NCI-H1048 (cell line): ENCODE results near the gene ADAMTS9.
"Not testable (repeated sequence)": the region's sequence is repeated elsewhere in the genome, so short reads cannot be mapped to it uniquely, and the experiment has no call there.

Experiments
- DNase-seq: peaks from one replicate; lab custom pipeline; 2025; lab: John Stamatoyannopoulos, UW

ADAMTS9 gene

GRCh38 chr3:64574194-64574593 lies 113.6 kb downstream of the ADAMTS9 start:
- DNase-seq: no peak

- DNase-seq: no peak
Observed at GRCh38 chr3:64571982-64572381, 115.8 kb downstream of the ADAMTS9 start.

- DNase-seq: no peak
Observed at GRCh38 chr3:64568895-64569517, 118.8 kb downstream of the ADAMTS9 start.

GRCh38 chr3:64566859-64567258 lies 120.9 kb downstream of the ADAMTS9 start:
- DNase-seq: no peak

- DNase-seq: no peak
Observed at GRCh38 chr3:64563751-64564150, 124.0 kb downstream of the ADAMTS9 start.

GRCh38 chr3:64561868-64562267 lies 125.9 kb downstream of the ADAMTS9 start:
- no peak for DNase-seq

GRCh38 chr3:64561325-64561843 lies 126.4 kb downstream of the ADAMTS9 start:
- DNase-seq: no peak

GRCh38 chr3:64560791-64561190 lies 127.0 kb downstream of the ADAMTS9 start:
- DNase-seq: no peak

- DNase-seq: no peak
Observed at GRCh38 chr3:64559588-64559987, 128.2 kb downstream of the ADAMTS9 start.

GRCh38 chr3:64556046-64556445 lies 131.8 kb downstream of the ADAMTS9 start:
- no peak for DNase-seq

- DNase-seq: no peak
Observed at GRCh38 chr3:64555351-64555750, 132.4 kb downstream of the ADAMTS9 start.

GRCh38 chr3:64554096-64554920 lies 133.5 kb downstream of the ADAMTS9 start:
- DNase-seq: no peak

GRCh38 chr3:64552966-64553365 lies 134.8 kb downstream of the ADAMTS9 start:
- DNase-seq: no peak

- no peak for DNase-seq
Observed at GRCh38 chr3:64552160-64552559, 135.6 kb downstream of the ADAMTS9 start.

GRCh38 chr3:64551697-64552096 lies 136.1 kb downstream of the ADAMTS9 start:
- DNase-seq: no peak

- DNase-seq: no peak
Observed at GRCh38 chr3:64550745-64551144, 137.1 kb downstream of the ADAMTS9 start.

- no peak for DNase-seq
Observed at GRCh38 chr3:64549869-64550268, 137.9 kb downstream of the ADAMTS9 start.

GRCh38 chr3:64548200-64548889 lies 139.5 kb downstream of the ADAMTS9 start:
- DNase-seq: no peak

GRCh38 chr3:64546856-64547255 lies 140.9 kb downstream of the ADAMTS9 start:
- no peak for DNase-seq

- DNase-seq: not testable (repeated sequence)
Observed at GRCh38 chr3:64545239-64545638, 142.6 kb downstream of the ADAMTS9 start.

GRCh38 chr3:64541803-64542202 lies 146.0 kb downstream of the ADAMTS9 start:
- DNase-seq: no peak

- DNase-seq: no peak
Observed at GRCh38 chr3:64539451-64540196, 148.2 kb downstream of the ADAMTS9 start.
